Head of caudate nucleus (tissue), 42 donors: ENCODE results near the gene STN1.

Experiments
- DNase-seq, 42 donors: peaks; one replicate each; pipeline versions ENCODE4 v3.0.0 to v3.0.0-alpha.2; 2020 to 2021; ENCODE audit warnings: mixed read lengths in 7 of 42
- intact Hi-C: fragments of 100-400 bp; cut with DNase I; formaldehyde crosslinking; loops from one replicate; pipeline ENCODE4 v1.15.0; 2022

The STN1 gene

GRCh38 chr10:103881416-103882284, 36.3 kb downstream of the STN1 start:
- peak in 41 of 42 donors; percentile 20 to 89 (median 67) for DNase-seq

GRCh38 chr10:103879831-103880230, 38.2 kb downstream of the STN1 start:
- intact Hi-C loops, result loop anchor here (10.0 kb wide), 1 partner anchor 275 kb away; no protein-coding TSS in a partner anchor
- no peak for DNase-seq

More at GRCh38 chr10:103881416-103882284, 36.3 kb downstream of the STN1 start:
- intact Hi-C loops, result loop anchor here (10.0 kb wide), 1 partner anchor 277 kb away; no protein-coding TSS in a partner anchor

- DNase-seq, result no peak
- intact Hi-C loops, result no loop called here
Measured at GRCh38 chr10:103879409-103879808, 38.6 kb downstream of the STN1 start.

- no peak for DNase-seq
- intact Hi-C loops, result no loop called here
Measured at GRCh38 chr10:103877861-103878260, 40.1 kb downstream of the STN1 start.

- intact Hi-C loops, result no loop called here
- DNase-seq, result no peak
Measured at GRCh38 chr10:103876155-103876554, 41.8 kb downstream of the STN1 start.

GRCh38 chr10:103874730-103875129, 43.3 kb downstream of the STN1 start:
- no peak for DNase-seq
- intact Hi-C loops, result no loop called here

GRCh38 chr10:103872137-103872931, 45.6 kb downstream of the STN1 start:
- DNase-seq, result no peak
- intact Hi-C loops, result no loop called here

- no peak for DNase-seq
- intact Hi-C loops, result no loop called here
Measured at GRCh38 chr10:103871006-103871405, 47.0 kb downstream of the STN1 start.

- intact Hi-C loops, result no loop called here
- peak in 1 of 42 donors; percentile 13 for DNase-seq
Measured at GRCh38 chr10:103870516-103870915, 47.5 kb downstream of the STN1 start.

GRCh38 chr10:103869336-103869735, 48.6 kb downstream of the STN1 start:
- peak in 2 of 42 donors; percentile 24 to 26 for DNase-seq
- intact Hi-C loops, result no loop called here

GRCh38 chr10:103868200-103868599, 49.8 kb downstream of the STN1 start:
- intact Hi-C loops, result no loop called here
- DNase-seq, result peak in 1 of 42 donors; percentile 14

- intact Hi-C loops, result no loop called here
Measured at GRCh38 chr10:103861505-103861904, 56.5 kb downstream of the STN1 start.

GRCh38 chr10:103859161-103860086, 58.6 kb downstream of the STN1 start:
- peak in 38 of 42 donors; percentile 37 to 91 (median 76) for DNase-seq
- intact Hi-C loops, result loop anchor here (2.0 to 10.0 kb wide), 2 partner anchors 147 to 255 kb away; no protein-coding TSS in a partner anchor

More at GRCh38 chr10:103861505-103861904, 56.5 kb downstream of the STN1 start:
- no peak for DNase-seq

GRCh38 chr10:103858360-103858759, 59.6 kb downstream of the STN1 start:
- intact Hi-C loops, result loop anchor here (2.0 to 10.0 kb wide), 2 partner anchors 146 to 254 kb away; no protein-coding TSS in a partner anchor
- no peak for DNase-seq

GRCh38 chr10:103856797-103857170, 61.2 kb downstream of the STN1 start:
- intact Hi-C loops, result loop anchor here (10.0 kb wide), 1 partner anchor 252 kb away; no protein-coding TSS in a partner anchor
- peak in 2 of 42 donors; percentile 38 to 56 for DNase-seq

GRCh38 chr10:103855852-103856796, 61.9 kb downstream of the STN1 start:
- DNase-seq, result peak in 1 of 42 donors; percentile 47
- intact Hi-C loops, result loop anchor here (10.0 kb wide), 1 partner anchor 251 kb away; no protein-coding TSS in a partner anchor

- intact Hi-C loops, result loop anchor here (10.0 kb wide), 1 partner anchor 251 kb away; no protein-coding TSS in a partner anchor
Measured at GRCh38 chr10:103855424-103855823, 62.6 kb downstream of the STN1 start, which contains the start of gene SH3PXD2A. Gene SH3PXD2A, minus strand, starts transcription at chr10:103855576. Its CDS starts 310 bp downstream, at chr10:103855266.

More at GRCh38 chr10:103855424-103855823, 62.6 kb downstream of the STN1 start, which contains the start of gene SH3PXD2A:
- peak in 34 of 42 donors; percentile 18 to 70 (median 54) for DNase-seq
